Colonic mucosa (tissue), 4 donors: ENCODE results near the gene CLIC4. TPM values are rescaled to one million over a fixed set of nuclear protein-coding genes. Genes with fewer than 3 reads are reported as not detected.
A peak's percentile ranks its signal among the peaks of the same experiment; 100 is the strongest.
"Not testable (repeated sequence)": the region's sequence is repeated elsewhere in the genome, so short reads cannot be mapped to it uniquely, and the experiment has no call there.

Experiments used
- DNase-seq: peaks from one replicate; pipeline ENCODE4 v3.0.0-alpha.2; 2020
- H3K27ac ChIP-seq: fragments of 200-600 bp; one replicate; pipeline ENCODE4 v1.8.0; 2021
- H3K27me3 ChIP-seq: fragments of 200-600 bp; one replicate; pipeline ENCODE4 v1.8.0; 2021
- H3K36me3 ChIP-seq: fragments of 200-600 bp; one replicate; pipeline ENCODE4 v1.8.0; 2021
- H3K4me1 ChIP-seq: fragments of 200-600 bp; one replicate; pipeline ENCODE4 v1.8.0; 2021; ENCODE audit warnings: mild to moderate bottlenecking
- H3K4me3 ChIP-seq: fragments of 200-600 bp; one replicate; pipeline ENCODE4 v1.8.0; 2021
- H3K9ac ChIP-seq, 2 donors: one replicate each; pipeline ENCODE4 v1.7.0; 2013; ENCODE audit warnings: control low read depth in 2 of 2, low read depth in 2 of 2, low read length in 2 of 2
- H3K9me3 ChIP-seq: fragments of 200-600 bp; one replicate; pipeline ENCODE4 v1.8.0; 2021
- intact Hi-C: fragments of 100-400 bp; cut with DNase I; formaldehyde crosslinking; loops from one replicate; pipeline ENCODE4 v1.14.1; 2022
- total RNA-seq, 2 donors: library from RNA; stranded (reverse); fragmentation: NEBNext Ultra II Directional in 1 of 2; extraction: Animal tissue kit (Norgen Biotek cat#: 25700) in 1 of 2; gene quantifications; one replicate each; pipeline ENCODE4 v1.2.1, GENCODE V29; 2021
- TF ChIP-seq, protein P1 (sequence below): fragments of 200-600 bp; IDR thresholded peaks from one replicate; pipeline ENCODE4 v1.8.0; 2022; ENCODE audit warnings: antibody characterized with exemption, mild to moderate bottlenecking
- donor health status: healthy.
- donor health status: DM: no; HTN: no; CAD: no.
- donor health status: DM: no; HTN: no; CAD: no.

CLIC4 gene
- total RNA-seq, 2 donors from 2014 or later: 38.0 to 84.8 TPM

DNA sequence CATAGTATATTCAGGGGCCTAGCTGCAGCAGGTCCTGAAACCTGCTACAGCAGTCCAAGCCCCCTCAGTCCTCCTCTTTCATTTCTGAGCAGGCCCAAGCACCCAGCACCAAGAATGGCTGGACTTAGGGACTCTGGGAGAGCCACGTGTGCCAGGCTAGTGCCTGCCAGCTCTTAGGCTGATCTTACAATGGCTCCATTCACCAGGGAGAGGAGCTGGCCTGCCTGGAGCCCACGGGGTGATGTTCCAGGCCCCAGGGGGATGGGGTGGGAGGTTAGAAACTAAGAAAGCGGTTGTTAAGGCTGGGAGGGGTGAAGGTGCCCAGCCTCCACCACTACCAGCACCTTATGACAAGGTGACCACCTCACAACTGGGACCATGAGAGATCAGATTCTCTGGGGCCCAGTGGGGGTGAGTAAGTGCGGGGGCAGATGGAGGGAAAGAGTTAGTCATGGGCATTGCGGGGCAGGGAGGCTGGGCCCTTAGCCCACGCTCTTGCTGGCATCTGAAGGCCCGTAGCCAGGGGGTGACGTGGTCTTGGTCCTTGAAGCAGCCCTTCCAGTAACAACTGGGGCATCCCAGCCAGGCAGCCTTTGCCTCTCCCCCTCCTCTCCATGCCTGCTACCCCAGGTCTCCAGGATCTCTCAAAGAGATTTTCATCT, 30.3 kb upstream of the CLIC4 start:
- no peak overlapping the region for H3K4me3 ChIP-seq
- intact Hi-C loops: no loop called here
- H3K27ac ChIP-seq: no peak overlapping the region
- no peak for DNase-seq
- no peaks in the 10 kb centered on the region for H3K36me3 ChIP-seq
- no peak overlapping the region for H3K9ac ChIP-seq
- no peaks in the 10 kb centered on the region for H3K27me3 ChIP-seq
- no peaks in the 10 kb centered on the region for H3K9me3 ChIP-seq
- H3K4me1 ChIP-seq: no peaks in the 10 kb centered on the region
- TF ChIP-seq, protein P1, sequence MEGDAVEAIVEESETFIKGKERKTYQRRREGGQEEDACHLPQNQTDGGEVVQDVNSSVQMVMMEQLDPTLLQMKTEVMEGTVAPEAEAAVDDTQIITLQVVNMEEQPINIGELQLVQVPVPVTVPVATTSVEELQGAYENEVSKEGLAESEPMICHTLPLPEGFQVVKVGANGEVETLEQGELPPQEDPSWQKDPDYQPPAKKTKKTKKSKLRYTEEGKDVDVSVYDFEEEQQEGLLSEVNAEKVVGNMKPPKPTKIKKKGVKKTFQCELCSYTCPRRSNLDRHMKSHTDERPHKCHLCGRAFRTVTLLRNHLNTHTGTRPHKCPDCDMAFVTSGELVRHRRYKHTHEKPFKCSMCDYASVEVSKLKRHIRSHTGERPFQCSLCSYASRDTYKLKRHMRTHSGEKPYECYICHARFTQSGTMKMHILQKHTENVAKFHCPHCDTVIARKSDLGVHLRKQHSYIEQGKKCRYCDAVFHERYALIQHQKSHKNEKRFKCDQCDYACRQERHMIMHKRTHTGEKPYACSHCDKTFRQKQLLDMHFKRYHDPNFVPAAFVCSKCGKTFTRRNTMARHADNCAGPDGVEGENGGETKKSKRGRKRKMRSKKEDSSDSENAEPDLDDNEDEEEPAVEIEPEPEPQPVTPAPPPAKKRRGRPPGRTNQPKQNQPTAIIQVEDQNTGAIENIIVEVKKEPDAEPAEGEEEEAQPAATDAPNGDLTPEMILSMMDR: no peak

DNA sequence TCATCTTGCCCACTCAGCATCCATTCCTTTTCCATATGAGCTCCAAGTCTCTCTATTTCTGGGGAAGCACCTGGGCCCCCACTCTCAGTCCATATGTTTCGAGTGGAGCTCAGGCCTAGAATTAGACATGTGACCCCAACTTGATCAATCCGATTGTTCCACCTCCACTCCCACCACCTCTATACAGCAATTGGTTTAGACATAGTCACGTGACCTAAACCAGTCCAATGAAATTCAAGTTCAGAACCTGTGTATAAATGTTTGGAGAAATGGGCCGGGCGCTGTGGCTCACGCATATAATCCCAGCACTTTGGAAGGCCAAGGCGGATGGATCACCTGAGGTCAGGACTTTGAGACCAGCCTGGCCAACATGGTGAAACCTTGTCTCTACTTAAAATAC, 29.6 kb upstream of the CLIC4 start:
- no peak overlapping the region for H3K4me3 ChIP-seq
- H3K36me3 ChIP-seq: no peaks in the 10 kb centered on the region
- TF ChIP-seq, protein P1: no peak
- no peak overlapping the region for H3K9ac ChIP-seq
- no peaks in the 10 kb centered on the region for H3K27me3 ChIP-seq
- no peaks in the 10 kb centered on the region for H3K9me3 ChIP-seq
- H3K4me1 ChIP-seq: no peaks in the 10 kb centered on the region
- no peak overlapping the region for H3K27ac ChIP-seq
- intact Hi-C loops: no loop called here
- DNase-seq: no peak

DNA sequence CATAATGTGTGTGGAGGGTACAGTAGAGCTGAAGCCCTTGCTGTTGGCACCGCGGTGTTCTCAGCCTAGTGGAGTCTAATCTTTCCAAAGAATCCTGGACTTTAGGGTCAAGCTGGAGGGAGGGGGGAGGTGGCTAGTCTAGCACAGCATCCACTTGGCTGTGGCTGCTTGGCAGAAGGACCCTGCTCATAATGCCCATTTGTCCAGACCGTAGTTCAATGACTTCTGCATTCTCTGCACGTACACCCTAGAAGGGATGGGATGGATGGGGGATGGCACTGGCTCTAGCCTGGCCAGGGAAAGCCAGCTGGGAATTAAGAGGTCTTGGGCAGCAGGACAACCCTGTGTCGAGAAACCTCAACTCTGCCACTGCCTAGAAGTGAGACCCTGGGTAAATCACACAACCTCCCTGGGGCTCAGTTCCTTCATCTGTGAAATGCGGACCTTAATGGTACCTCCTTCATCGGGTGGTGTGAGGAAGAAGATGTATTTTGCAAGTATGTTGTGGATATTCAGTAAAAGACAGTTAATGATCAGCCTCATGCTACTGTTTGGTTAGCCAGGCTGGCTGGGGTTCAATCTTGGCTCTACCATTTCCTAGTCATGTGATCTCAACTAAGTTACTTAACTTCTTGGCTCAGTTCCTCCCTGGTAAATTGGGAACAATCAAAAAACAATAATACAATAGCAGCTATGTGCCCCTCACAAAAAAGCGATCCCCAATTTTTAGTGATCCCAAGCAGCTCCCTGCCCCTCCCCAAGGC, 27.2 kb upstream of the CLIC4 start:
- no peak overlapping the region for H3K9ac ChIP-seq
- no peak overlapping the region for H3K27ac ChIP-seq
- DNase-seq: no peak
- intact Hi-C loops: no loop called here
- TF ChIP-seq, protein P1: no peak
- H3K36me3 ChIP-seq: no peaks in the 10 kb centered on the region
- H3K27me3 ChIP-seq: no peaks in the 10 kb centered on the region
- H3K4me1 ChIP-seq: no peaks in the 10 kb centered on the region
- H3K4me3 ChIP-seq: no peak overlapping the region
- no peaks in the 10 kb centered on the region for H3K9me3 ChIP-seq

DNA sequence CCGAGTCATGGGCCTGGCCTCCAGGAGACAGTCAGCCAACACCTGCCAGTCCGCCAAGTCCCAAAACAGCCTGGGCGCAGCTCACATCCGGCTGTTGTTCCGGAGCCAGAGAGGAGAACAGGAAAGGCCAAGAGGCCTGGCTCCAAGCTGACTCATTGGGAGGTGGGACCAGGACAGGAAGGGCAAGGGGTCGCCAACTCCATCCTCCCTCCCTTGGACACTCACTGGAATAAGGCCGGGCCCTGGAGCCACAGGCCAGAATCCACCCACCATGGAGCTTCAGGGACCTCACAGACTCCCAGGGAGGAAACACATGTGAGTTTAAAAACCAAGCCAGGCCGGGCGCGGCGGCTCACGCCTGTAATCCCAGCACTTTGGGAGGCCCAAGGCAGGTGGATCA, 25.1 kb upstream of the CLIC4 start:
- no peak overlapping the region for H3K9ac ChIP-seq
- no peaks in the 10 kb centered on the region for H3K27me3 ChIP-seq
- no peaks in the 10 kb centered on the region for H3K36me3 ChIP-seq
- peak; percentile 49 for DNase-seq
- intact Hi-C loops: no loop called here
- H3K9me3 ChIP-seq: no peaks in the 10 kb centered on the region
- no peaks in the 10 kb centered on the region for H3K4me1 ChIP-seq
- TF ChIP-seq, protein P1: no peak
- H3K4me3 ChIP-seq: no peak overlapping the region
- H3K27ac ChIP-seq: no peak overlapping the region

DNA sequence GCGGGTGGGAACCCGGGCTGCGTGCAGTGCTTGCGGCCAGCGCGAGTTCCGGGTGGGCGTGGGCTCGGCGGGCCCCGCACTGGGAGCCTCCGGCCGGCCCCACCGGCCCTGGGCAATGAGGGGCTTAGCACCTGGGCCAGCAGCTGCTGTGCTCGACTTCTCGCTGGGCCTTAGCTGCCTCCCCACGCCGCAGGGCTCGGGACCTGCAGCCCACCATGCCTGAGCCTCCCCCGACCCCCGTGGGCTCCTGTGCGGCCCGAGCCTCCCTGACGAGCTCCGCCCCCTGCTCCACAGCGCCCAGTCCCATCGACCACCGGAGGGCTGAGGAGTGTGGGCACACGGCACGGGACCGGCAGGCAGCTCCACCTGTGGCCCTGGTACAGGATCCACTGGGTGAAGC, 23.7 kb upstream of the CLIC4 start:
- H3K4me3 ChIP-seq: no peak overlapping the region
- DNase-seq: no peak
- H3K9ac ChIP-seq: no peak overlapping the region
- no peaks in the 10 kb centered on the region for H3K4me1 ChIP-seq
- no peaks in the 10 kb centered on the region for H3K36me3 ChIP-seq
- H3K27ac ChIP-seq: no peak overlapping the region
- H3K9me3 ChIP-seq: no peaks in the 10 kb centered on the region
- H3K27me3 ChIP-seq: no peaks in the 10 kb centered on the region
- intact Hi-C loops: no loop called here
- TF ChIP-seq, protein P1: no peak

DNA sequence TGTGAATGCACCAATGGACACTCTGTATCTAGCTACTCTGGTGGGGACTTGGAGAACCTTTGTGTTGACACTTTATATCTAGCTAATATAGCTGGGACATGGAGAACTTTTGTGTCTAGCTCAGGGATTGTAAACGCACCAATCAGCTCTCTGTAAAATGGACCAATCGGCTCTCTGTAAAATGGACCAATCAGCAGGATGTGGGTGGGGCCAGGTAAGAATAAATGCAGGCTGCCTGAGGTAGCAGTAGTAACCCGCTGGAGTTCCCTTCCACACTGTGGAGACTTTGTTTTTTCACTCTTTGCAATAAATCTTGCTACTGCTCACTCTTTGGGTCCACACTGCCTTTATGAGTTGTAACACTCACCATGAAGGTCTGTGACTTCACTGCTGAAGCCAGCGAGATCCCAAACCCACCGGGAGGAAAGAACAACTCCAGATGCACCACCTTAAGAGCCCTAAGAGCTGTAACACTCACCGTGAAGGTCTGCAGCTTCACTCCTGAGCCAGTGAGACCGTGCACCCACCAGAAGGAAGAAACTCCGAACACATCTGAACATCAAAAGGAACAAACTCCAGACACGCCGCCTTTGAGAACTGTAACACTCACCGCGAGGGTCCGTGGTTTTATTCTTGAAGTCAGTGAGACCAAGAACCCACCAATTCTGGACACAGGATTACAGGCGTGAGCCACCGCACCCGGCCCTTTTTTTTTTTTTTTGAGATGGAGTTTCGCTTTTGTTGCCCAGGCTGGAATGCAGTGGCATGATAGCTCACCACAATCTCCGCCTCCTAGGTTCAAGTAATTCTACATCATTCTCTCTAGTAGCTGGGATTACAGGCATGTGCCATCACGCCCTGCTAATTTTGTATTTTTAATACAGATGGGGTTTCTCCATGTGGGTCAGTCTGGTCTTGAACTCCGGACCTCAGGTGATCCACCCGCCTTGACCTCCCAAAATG, 22.9 kb upstream of the CLIC4 start:
- H3K9me3 ChIP-seq, H3K27me3 ChIP-seq, intact Hi-C loops, H3K27ac ChIP-seq, H3K36me3 ChIP-seq, DNase-seq, H3K4me1 ChIP-seq, H3K9ac ChIP-seq, H3K4me3 ChIP-seq: not testable (repeated sequence)
